NOMO-1 treated with dmso at 0.1 percent for 144 hours (cell line): ENCODE data around the gene GALNT18.

ENCODE experiments used
- DNase-seq: peaks from one replicate; lab custom pipeline; 2025; ENCODE audit not compliant: unreplicated experiment; lab: John Stamatoyannopoulos, UW

The GALNT18 gene

DNA sequence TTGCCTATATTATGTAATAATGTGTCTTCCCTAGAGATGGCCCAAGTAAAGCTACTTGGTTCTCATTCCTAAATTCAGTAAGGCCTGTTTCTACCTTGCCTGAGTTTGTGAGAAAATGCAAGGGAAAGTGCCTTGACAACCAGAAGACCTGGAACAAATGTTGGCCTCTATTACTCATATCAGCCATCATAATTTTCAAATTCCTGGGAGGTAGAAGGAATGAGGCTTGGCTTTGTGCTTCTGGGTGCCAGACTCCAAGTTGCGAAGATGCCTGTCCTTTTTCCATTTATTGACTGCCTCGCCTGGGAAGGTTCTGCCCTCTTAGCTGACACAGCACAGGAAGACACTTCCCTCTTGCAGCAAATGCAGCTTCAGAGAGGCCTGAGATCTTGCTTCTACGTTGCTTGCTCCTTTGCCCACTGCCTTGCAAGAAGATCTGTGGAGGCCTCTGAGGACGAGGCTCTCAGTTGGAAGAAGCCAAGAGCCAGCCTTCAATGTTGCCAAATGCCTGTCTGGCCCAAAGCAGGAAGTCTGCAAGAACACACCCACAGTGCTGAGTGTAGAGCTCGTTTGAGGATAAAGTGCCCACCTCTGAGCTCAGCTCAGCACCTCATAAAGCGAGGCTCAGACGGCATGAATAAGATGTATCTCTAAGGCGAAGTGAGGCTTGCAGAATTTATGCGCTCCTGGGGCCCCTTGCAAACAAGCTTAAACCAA lies 120.1 kb downstream of the GALNT18 start:
- DNase-seq: no peak

DNA sequence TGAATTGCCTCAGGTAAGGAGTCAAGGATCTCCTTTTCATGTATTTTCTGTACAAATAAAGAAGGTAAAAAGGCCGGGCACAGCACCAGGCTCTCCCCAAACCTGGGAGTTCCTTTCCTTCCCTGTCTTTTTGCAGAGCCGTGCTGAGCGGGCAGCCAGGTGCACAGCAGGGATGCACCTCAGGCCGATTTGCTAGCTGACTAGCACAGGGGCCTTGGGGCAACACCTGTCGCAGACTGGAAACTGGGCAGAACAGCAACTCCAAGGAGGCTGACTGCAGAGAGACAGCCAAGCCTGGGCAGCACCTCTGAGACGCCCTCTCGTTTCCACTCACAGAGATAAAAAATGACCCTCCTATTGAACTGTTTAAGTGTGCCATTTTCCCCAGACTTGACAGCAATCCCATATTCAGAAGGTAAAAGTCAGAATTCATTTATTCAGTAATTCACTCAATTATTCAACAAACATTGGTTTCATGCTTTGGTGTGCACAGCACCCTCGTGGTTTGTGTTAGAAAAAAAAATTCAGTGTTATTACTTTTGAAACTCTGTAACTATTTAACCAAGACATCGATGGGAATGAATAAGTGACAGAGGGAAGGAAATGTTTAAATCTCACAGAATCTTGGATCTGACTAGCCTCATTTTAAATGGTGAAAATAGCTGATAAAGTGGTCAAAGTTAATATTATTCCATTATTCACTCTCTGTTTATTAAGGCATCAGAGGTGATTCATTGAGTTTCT lies 120.9 kb downstream of the GALNT18 start:
- DNase-seq: no peak

DNA sequence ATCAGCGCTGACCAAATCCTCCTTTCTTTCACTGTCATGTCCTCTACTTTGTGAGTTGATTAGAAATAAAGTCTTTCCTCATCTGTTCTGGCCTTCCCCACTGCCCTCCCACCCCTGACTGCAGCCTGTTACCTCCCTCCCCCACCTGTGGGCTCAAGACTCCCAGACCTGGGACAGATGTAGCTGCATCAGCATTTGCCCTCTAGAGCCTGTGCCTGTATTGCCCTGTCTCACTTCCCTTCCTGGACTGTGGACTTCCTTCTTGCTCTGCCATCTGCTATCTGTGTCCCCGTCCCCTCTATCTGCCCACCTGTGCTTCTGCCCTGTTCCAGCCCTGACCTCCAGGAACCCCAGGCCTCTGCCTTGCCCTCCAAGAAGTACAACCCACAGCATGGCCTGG lies 122.5 kb downstream of the GALNT18 start:
- no peak for DNase-seq

DNA sequence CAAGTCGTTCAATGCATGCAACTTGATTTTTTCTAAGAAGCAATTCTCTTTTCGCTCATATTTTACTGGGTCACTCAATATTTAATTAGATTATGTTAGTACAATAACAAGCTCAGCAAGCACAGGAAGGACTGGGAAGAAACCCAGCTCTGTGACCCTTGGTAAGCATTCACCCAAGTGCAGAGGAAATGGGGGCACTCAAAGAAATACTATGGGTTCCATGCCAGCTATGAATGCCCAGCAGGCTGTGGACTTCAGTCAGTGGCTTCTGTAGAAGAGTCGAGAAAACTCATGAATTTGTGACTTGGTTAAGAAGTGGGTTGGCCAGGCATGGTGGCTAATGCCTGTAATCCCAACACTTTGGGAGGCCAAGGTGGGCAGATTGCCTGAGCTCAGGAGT lies 123.6 kb downstream of the GALNT18 start:
- no peak for DNase-seq

GRCh38 chr11:11496879-11497278 lies 124.9 kb downstream of the GALNT18 start:
- no peak for DNase-seq

DNA sequence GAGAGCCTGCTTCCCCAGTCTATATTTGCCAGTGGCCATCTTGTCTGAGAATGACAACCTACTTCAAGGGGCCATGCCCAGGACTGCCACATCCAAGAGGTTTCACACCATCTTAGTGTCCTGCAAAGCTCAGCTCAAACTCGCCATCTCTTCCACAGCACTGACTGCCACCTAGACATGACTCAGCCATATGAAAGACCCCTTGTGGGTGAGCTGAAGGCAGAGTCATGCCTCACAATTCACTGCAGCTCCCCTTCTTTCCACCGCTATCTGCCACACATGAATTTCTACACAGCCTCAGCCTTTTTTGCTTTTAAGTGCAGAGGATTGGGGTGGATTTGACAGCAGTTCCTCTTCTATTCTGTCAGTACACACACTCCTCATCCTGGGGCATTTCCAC lies 127.5 kb downstream of the GALNT18 start:
- no peak for DNase-seq

DNA sequence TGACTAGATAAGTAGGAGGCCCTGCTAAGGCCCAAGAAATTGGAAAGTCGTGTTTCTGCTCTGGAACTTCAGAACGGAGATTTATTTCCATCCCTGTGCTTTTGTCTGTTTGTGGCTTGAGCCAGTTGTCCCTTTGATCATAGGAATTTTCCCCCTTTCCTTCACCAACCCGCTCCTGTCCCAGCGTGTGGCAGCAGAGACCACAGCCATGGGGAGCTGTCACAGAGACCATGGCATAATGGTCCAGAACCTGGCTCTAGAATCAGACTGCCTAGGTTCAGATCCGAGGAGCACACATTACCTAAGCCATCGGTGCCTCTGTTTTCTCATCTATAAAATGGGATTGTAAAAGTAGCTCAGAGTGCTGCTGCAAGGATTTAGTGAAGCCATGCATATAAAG lies 128.1 kb downstream of the GALNT18 start:
- DNase-seq: no peak

GRCh38 chr11:11491589-11491988 lies 130.2 kb downstream of the GALNT18 start:
- DNase-seq: no peak

GRCh38 chr11:11491014-11491413 lies 130.8 kb downstream of the GALNT18 start:
- DNase-seq: no peak

- DNase-seq: no peak
These were observed 135.4 kb downstream of the GALNT18 start for GRCh38 chr11:11486423-11486822.

- DNase-seq: no peak
These were observed 135.8 kb downstream of the GALNT18 start for GRCh38 chr11:11486002-11486401.

GRCh38 chr11:11483627-11484026 lies 138.2 kb downstream of the GALNT18 start:
- DNase-seq: no peak

DNA sequence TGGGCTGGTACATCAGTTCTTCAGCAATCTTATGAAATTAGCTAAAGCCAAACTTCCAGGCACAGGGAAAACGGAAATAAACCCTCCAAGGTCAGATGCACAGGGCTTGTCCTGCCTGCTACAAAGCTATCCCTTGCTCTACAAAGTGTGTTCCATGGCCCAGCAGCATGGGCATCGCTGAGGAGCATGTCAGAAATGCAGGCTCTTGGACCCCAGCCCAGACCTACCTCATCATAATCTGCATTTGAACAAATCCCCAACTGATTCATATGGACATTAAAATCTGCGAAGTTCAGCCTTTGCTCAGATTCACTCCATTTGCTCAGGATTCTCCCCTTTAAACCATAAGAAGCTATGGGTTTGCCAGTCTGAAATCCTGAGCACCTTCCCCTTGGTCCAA lies 139.1 kb downstream of the GALNT18 start:
- no peak for DNase-seq

DNA sequence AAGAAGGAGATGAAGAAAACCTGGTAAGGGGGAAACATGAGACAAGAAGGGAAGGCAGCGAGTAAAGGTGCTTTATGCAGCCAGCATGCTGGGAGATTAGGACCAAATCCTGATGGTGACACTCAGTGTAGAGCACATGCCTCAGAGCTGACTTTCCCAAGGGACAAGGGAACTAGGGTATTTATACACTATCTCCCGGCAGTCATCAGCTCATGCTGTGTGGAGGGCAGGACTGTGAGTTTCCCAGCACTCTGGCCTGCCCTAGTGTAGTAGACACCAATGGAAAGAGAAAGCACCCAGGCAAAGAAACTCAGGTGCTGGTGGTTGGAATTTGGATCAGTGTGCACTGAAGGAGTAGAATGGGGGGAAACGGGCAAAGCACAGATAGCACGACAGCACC lies 140.4 kb downstream of the GALNT18 start:
- no peak for DNase-seq

DNA sequence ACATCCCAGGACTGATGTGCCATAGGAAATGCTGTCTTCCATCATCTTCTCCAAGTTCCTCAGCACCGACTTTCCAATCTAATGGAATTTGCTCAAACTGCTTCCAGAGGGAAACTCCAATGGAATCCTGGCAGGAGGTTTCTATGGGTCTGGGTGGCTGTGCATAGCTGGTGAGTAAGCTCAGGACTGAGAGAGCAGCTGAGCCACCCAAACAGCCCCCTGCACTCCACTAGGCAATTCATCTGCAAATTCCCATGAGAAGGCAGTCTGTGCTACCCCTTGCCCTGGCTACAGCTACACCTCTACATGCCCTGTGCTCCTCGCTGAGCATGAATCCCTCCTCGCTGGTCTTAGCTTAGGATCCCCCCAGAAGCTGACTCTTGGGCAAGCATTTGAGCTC lies 140.8 kb downstream of the GALNT18 start:
- no peak for DNase-seq

GRCh38 chr11:11478687-11479086 lies 143.1 kb downstream of the GALNT18 start:
- no peak for DNase-seq

DNA sequence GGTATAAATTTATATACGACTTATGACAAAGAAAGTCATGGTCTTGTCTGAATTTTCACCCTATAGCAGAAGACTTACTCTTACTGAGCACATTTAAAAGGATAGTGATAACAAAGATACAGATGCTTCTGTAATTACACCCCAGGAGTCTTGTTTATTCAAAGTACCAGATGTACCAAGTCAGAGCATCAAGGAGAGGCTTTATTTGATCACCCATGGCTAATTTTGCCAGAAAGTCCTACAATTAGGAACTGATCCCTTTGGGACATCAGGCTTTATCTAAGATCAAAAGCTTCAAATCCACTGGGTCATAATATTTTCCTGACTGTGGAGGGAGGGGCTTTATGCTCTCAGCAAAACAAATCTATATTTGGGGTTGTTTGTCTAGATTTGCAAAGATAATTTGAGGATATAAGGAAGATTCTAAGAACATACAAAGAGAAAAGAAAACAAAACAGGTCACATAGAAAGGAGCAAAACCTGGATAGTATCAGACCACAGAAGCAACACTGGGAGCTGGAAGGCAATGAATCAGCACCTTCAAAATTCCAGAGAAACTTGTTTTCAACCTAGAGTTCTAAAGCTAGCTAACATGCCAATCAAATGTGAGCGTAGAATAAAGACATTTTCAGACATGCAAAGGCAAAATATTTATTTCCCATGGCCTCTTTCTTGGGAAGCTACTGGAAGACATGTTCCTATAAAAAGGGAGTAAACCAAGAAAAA lies 143.9 kb downstream of the GALNT18 start:
- DNase-seq: no peak

GRCh38 chr11:11476971-11477645 lies 144.7 kb downstream of the GALNT18 start:
- no peak for DNase-seq

DNA sequence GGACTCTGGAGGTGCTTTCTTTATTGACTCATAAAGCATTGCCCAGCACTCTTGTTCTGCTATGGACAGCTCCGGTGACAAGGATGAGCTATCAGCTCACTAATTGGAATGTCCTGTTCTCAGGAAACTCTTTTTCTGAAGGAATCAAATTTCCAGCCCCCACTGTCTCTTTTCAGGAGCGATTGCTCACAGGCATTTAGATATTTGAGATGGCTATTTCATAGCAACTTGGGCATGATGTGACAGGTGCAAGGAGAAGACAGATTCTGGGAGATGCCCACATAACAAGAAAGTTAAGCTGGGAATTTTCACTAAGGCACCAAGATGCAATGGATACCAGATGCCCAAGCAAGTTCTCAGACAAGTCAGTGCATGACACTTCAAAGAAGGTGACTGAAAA lies 145.3 kb downstream of the GALNT18 start:
- no peak for DNase-seq

GRCh38 chr11:11472106-11472505 lies 149.7 kb downstream of the GALNT18 start:
- DNase-seq: no peak

- DNase-seq: no peak
These were observed 150.6 kb downstream of the GALNT18 start for GRCh38 chr11:11471201-11471600.
